MCF 10A (cell line): ENCODE data around the gene SSH2. TPM values are rescaled to one million over a fixed set of nuclear protein-coding genes. Genes with fewer than 3 reads are reported as not detected.

ENCODE experiments used
- BruUV-seq: library from RNA; stranded (reverse); fragments of 400-500 nt; replicated peaks from 2 replicates; lab custom pipeline; 2021; lab: Mats Ljungman, UMichigan
- CTCF ChIA-PET: fragments of 300-600 bp; sonication (Branson Sonifier 250); formaldehyde crosslinking; extraction: SDS; loops from one replicate; lab custom pipeline; 2021; ENCODE audit warnings: antibody characterized with exemption, inconsistent platforms; lab: Yijun Ruan, JAX
- POLR2A ChIA-PET: fragments of 300-600, 350-650 bp; sonication (Branson Sonifier 250); formaldehyde crosslinking; extraction: SDS; loops from one replicate; lab custom pipeline; 2020; ENCODE audit warnings: antibody characterized with exemption, inconsistent platforms; lab: Yijun Ruan, JAX
- DNase-seq: peaks from one replicate; pipeline ENCODE4 v3.0.0-alpha.2; 2018; ENCODE audit not compliant: unreplicated experiment
- H3K27ac Mint-ChIP-seq: one replicate; pipeline ENCODE4 v1.8.0; 2022; ENCODE audit warnings: mild to moderate bottlenecking, low read depth, mixed read lengths; ENCODE audit not compliant: unreplicated experiment
- H3K27me3 Mint-ChIP-seq: one replicate; pipeline ENCODE4 v1.8.0; 2022; ENCODE audit warnings: mixed read lengths; ENCODE audit not compliant: insufficient read depth, unreplicated experiment
- H3K36me3 Mint-ChIP-seq: one replicate; pipeline ENCODE4 v1.8.0; 2022; ENCODE audit warnings: mild to moderate bottlenecking, moderate library complexity, mixed read lengths; ENCODE audit not compliant: insufficient read depth, unreplicated experiment
- H3K4me1 Mint-ChIP-seq: one replicate; pipeline ENCODE4 v1.8.0; 2022; ENCODE audit warnings: mixed read lengths; ENCODE audit not compliant: insufficient read depth, unreplicated experiment
- H3K4me3 Mint-ChIP-seq: one replicate; pipeline ENCODE4 v1.8.0; 2022; ENCODE audit warnings: mild to moderate bottlenecking, moderate library complexity, mixed read lengths; ENCODE audit not compliant: unreplicated experiment
- H3K9me3 Mint-ChIP-seq: one replicate; pipeline ENCODE4 v1.8.0; 2022; ENCODE audit warnings: mixed read lengths; ENCODE audit not compliant: unreplicated experiment
- CTCF ChIP-seq: fragments of 200-600 bp; IDR thresholded peaks from one replicate; pipeline ENCODE4 v1.8.0; 2022; ENCODE audit warnings: antibody characterized with exemption, mild to moderate bottlenecking; ENCODE audit not compliant: unreplicated experiment
- intact Hi-C: fragments of 100-400 bp; cut with micrococcal nuclease; formaldehyde crosslinking; loops from 2 replicates; pipeline ENCODE4 v1.14.1; 2022
- total RNA-seq: library from RNA; stranded (reverse); gene quantifications from 2 replicates; pipeline ENCODE4 v1.2.3, GENCODE V29; 2022

Gene SSH2
- total RNA-seq, 1 experiment from 2014 or later: 21.9 TPM

DNA sequence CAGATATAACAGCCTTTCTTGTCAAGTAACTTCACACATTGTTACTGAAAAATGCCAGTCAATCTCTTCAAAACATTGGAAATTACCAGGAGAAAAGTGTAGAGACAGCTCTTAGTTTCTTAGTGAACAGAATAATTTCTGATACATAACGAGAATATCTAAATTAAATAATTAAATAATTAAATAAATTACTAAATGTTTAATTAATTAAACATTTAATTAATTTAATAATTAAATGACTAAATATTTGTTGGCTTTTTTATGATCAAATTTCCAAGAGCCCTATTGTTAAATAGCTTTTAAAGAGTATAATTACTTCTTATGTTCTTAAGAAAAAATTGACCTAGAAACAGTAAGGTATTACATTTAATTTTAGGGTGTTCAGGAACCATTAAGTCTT lies 129.6 kb downstream of the SSH2 start:
- TF ChIP-seq CTCF: no peak
- DNase-seq: no peak
- BruUV-seq: no TSS peak
- Mint-ChIP-seq H3K36me3 (peaks cover 10% of the 10 kb centered on the region), H3K27me3 (no peaks in the 10 kb centered on the region), H3K27ac (no peak overlapping the region), H3K4me3 (no peak overlapping the region), H3K9me3 (no peaks in the 10 kb centered on the region), H3K4me1 (no peaks in the 10 kb centered on the region)
- intact Hi-C loops: no loop called here
- ChIA-PET CTCF (interaction anchor here (0.7 to 1.8 kb wide), 3 partner anchors 8 to 180 kb away, joined by 3 to 7 read pairs (median 5); no protein-coding TSS in a partner anchor), POLR2A (interaction anchor here (0.5 to 0.8 kb wide), 3 partner anchors 15 to 221 kb away, joined by 3 read pairs; no protein-coding TSS in a partner anchor)

GRCh38 chr17:29796652-29797051 lies 133.4 kb downstream of the SSH2 start:
- BruUV-seq: no TSS peak
- ChIA-PET POLR2A (no interaction called here), CTCF (no interaction called here)
- peaks cover 16% of the 10 kb centered on the region for H3K36me3 Mint-ChIP-seq
- H3K9me3 Mint-ChIP-seq: no peaks in the 10 kb centered on the region
- no peaks in the 10 kb centered on the region for H3K4me1 Mint-ChIP-seq
- H3K27me3 Mint-ChIP-seq: no peaks in the 10 kb centered on the region
- DNase-seq: no peak
- intact Hi-C loops: no loop called here
- no peak overlapping the region for H3K4me3 Mint-ChIP-seq
- no peak for TF ChIP-seq CTCF
- H3K27ac Mint-ChIP-seq: no peak overlapping the region

DNA sequence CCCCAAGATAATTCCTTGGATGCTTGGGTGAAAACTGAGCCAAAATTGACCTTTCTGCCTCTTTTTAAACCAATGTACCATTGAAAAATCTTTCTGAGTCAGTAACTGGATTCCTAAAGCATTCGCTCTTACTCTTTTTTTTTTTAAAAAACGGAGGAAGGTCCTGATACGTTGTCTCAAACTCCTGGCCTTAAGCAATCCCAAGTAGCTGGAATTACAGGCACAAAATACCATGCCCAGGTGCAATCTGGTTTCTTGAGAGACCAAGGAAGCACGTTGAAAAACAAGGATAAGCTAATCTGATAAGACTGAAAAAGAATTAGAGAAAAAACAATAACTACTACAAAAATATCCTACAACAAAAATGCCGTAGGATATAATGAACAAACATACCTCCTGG lies 136.5 kb downstream of the SSH2 start:
- H3K4me3 Mint-ChIP-seq: no peak overlapping the region
- H3K27ac Mint-ChIP-seq: no peak overlapping the region
- intact Hi-C loops: no loop called here
- TF ChIP-seq CTCF: no peak
- POLR2A ChIA-PET: interaction anchor here (0.6 to 1.4 kb wide), 2 partner anchors 28 to 137 kb away, joined by 3 to 4 read pairs; partner anchors contain the start of gene SSH2
- BruUV-seq: no TSS peak
- no peaks in the 10 kb centered on the region for H3K9me3 Mint-ChIP-seq
- no peaks in the 10 kb centered on the region for H3K27me3 Mint-ChIP-seq
- CTCF ChIA-PET: interaction anchor here (0.6 to 0.7 kb wide), 3 partner anchors 15 to 312 kb away, joined by 3 to 4 read pairs (median 3); no protein-coding TSS in a partner anchor
- no peak for DNase-seq
- H3K4me1 Mint-ChIP-seq: no peaks in the 10 kb centered on the region
- H3K36me3 Mint-ChIP-seq: peaks cover 6% of the 10 kb centered on the region

DNA sequence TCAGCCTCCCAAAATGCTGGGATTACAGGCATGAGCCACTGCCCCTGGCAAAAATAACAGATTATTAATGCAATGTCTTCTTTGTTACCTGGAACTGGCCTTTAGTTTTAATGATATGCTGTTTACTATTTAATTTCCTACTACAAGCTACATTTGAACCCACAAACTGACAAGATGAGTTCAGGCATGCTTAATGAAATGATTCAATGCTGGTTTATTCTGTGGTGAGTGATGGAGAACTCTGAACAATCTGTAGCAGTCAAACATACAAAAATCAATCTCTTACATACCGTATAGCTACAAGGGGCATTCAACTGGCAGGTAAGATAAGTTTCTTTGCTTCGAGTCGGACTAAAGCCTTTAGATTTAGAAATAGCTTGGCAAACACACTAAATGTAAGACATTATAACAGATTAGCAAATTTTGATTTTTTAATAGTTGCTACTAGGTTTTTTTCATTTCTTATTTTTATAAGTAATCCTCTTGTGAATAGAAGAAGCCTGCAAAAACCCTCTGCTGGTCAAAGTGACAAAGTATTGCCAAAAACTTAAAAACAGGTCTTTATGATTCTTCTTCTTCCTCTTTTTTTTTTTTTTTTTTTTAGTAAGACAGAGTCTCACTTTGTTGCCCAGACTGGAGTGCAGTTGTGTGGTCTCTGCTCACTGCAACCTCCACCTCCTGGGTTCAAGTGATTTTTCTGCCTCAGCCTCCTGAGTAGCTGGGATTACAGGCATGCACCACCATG lies 138.5 kb downstream of the SSH2 start:
- DNase-seq: no peak
- H3K36me3 Mint-ChIP-seq: peaks cover 6% of the 10 kb centered on the region
- H3K27ac Mint-ChIP-seq: no peak overlapping the region
- H3K4me3 Mint-ChIP-seq: no peak overlapping the region
- ChIA-PET POLR2A (no interaction called here), CTCF (interaction anchor here (0.6 to 2.7 kb wide), 6 partner anchors 12 to 140 kb away, joined by 3 to 9 read pairs (median 4); no protein-coding TSS in a partner anchor)
- no peaks in the 10 kb centered on the region for H3K27me3 Mint-ChIP-seq
- TF ChIP-seq CTCF: no peak
- H3K4me1 Mint-ChIP-seq: no peaks in the 10 kb centered on the region
- intact Hi-C loops: no loop called here
- H3K9me3 Mint-ChIP-seq: no peaks in the 10 kb centered on the region
- BruUV-seq: no TSS peak
